GM21737 (cell line): ENCODE data around the gene COL17A1.

ENCODE experiments used
- ATAC-seq: cut with Tn5 transposase; IDR thresholded peaks from one replicate; pipeline ENCODE4 v1.9.1; 2021; ENCODE audit warnings: mild to moderate bottlenecking, moderate library complexity; ENCODE audit not compliant: unreplicated experiment

The COL17A1 gene

DNA sequence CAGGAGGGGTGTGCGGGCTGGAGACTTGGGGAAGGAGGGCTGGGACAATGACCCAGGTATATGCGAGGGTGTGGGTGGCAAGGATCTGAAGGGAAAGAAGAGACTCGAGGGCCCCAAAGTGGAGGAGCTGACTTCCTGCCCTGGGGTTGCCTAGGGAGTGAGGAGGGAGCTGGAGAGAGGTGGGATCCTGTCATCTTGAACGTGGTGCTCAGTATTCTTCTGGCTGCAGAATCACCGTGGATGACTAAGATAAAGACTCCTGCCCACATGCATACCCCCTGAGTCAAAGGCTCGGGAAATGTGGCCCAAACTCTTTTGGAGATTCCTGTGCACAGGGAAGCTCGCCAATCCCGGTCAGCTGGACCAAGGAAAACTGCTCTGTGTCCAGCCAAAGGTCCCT lies 31.2 kb downstream of the COL17A1 start:
- ATAC-seq, result no peak

DNA sequence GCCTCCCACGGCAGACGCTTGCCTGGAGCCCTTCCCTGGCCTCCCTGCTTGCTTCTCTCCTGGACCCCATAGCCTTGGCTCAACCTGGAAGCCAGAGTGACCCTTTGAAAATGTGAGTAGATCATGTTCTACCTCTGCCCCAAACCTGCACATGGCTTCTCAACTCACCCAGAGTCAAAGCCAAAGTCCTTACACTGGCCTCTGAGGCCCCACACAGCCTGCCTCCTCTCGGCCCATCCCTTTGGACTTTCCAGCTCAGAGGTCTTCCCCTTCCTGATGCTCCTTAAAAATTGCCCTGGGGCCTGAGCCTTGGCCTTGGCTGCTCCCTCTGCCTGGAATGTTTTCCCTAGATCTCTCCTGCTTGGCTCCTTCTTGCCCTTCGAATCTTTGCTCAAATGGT lies 32.5 kb downstream of the COL17A1 start:
- ATAC-seq, result no peak

DNA sequence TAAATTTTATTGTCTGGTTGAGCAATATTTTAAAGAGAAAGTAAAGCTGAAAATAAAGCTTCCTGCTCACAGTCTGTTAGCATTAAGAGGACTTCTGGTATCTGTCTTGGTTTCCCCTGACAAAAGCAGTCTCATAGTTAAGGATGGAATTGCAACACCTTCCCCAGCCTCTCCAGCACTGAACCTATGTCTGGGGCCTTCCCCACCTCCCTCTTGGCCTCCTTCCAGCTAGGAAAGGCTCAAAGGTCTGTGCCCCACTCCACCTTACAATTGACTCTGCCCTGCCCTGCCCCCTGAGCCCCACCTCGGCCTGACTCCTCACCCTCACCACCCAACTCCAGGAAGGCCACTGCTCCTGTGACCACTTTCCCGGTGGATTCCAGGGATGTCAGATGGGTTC lies 33.2 kb downstream of the COL17A1 start:
- ATAC-seq, result no peak

DNA sequence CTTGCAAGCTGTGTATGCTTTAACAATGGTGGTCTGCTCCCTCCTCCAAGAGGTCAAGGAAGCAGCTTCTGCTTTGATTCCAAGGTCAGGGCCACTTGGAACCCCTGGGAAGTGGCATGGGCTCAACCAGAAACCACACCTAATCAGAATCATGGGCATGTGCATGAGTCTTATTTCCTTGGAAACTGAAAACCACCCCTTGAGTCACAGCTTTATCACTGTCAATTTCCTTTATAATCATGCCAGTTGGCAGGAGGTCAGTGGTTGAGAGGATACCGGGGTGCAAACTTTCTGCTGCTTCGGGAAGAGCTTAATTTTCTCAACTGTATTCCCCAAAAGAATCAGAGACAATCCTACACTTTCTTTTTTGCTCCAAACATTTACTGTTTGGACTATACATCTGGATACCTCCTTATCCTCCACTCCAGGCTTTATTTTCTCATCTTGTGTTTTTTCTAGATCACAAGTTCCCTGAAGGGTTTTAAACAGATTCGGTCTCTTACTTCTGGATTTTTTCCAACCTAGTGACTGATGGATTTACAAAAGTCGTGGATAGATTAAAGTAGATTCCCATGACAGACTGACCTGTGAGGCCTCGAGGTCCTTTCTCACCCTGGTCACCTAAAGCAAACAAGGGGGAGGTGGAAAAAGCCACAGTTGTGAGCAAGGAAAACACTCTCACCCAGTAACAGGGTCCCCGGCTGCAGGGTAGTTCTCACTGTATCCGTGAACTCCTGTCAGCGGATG lies 36.0 kb downstream of the COL17A1 start:
- ATAC-seq, result no peak

DNA sequence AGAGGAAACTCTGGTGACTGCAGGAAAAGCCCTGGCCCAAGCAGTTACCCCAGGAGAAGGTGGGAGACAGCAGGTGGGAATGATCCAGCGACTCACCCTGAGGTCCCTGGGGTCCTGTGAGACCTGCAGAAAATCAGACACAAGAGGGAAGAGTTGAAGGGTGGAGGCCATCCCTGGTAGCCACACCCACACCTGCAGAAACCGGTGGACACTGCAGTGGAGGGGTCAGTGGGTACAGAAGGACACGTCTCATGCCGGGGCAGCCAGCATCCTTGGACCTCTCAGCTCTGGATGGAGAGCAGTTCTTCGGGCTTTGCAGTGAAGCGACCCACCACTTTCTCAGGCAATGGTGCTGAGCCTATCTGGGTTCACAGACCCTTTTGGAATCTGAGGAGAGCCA lies 39.0 kb downstream of the COL17A1 start:
- ATAC-seq, result no peak

DNA sequence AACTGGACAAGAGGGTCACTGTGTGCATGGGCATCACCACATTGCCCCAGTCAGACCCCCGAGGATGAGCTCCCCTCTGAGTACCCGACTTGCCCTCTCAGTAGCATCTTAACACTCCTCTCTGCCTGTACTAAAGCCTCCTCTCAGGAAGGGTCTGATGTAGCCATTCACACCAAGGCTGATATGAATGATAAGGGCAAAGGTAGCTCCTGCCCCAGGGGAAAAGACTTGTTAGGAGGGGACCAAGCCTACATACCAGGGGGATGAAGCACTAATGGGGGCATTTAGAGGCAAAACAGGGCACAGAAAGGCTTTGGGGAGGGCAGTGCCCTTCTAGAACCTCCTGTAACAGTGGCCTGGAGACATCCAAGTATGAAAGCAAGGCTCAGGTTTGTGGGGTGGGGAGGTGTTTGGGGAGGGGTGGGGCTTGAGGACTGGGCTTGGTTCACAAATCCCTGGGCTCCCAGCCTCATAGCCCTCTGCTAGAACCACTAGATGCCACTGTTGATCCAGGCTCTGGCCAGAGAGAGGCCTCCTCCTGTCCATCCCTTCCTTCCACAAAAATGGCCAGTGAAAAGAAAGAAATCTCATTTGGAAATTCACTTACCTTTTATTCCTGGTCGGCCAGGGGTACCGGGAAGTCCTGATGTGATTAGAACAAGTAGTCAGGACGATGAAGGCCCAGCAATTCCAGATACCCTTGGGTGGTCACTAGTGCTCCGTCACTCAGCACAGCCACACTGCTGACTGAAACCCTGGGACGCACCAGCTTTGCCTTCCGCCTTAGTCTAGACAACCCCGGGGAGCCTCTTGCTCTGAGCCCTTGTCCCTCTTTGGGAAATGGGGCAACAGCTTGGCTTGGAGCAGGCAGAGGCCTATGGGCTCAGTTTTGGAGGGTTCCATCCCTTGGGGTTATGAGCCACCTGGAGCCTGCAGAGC lies 40.3 kb downstream of the COL17A1 start:
- ATAC-seq, result no peak

DNA sequence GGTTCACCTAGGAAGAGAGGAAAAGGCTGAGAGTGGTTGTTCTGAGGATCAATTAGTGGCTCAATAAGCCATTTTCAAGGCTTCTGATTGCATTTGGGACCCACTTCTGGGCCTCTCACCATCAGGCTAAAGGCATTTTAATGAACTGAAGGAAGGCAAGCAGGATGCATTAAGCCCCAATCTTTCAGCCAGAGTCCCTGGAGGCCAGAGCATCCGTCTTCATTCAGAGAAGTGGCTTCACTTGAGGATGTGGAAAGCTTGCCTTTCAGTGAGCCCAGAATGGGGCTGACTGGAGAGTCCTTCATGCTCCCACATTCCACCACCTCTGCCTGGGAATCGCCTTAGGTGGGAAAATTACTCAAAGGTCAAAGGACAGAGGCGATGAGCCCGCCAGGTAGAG lies 41.8 kb downstream of the COL17A1 start:
- ATAC-seq, result no peak

DNA sequence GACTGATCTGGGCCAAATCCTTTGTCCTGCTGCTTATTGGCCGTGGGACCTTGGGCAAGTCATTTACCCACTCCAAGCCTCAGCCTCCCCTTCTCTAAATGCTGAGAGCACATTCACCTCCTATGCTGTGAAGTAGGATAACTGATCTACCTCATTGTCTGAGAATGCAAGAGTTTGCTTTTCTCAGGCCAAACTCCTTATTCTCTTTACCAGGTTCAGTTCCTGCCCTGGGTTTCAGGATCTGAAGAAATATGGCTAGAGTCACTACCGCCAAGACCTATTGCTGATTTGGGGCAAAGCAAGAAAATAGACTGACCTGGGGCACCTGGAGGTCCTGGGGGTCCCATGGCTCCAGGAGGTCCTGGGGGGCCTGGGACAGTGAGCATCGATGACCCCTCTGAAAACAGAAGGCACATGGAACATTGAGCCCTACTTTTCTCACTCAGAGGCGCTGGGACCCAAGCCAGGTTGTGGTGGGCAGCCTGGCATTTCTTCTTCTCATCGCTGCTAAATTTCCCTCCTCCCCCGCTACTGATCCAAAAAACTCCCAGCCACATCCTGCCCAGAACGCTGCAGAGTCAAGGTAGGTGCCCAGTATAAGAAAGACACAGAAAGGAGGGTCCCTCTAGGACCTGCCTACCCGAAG lies 42.4 kb downstream of the COL17A1 start:
- ATAC-seq, result no peak

DNA sequence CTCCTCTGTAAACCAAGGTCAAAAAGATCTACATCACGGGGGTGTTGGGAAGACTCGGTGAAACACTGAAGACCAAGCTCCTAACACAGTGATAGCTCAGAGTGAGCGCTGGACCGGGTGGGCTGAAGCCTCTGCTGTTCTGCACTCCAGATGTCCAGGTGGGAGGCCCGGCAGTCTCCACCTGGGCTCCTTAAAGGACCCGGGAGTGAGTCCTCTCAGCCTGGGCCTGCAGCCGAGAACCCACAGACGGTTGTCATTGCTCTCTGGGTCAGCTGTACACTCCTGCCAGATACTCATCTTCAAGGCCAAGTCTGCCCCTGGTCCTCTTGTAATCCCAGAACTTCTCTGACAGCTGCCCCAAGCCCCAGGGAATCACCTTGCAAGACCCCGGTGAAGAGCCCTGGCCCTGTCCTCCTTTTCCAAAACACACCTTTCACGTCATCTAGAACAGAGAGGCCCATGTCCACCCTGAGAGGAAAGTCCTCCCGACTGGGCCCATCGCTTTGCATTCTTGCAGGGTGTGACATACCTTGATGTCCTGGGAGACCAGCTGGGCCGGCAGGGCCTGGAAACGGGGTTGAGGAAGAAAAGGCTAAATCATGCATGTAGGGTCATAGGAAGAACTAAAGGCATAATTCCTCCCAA lies 43.7 kb downstream of the COL17A1 start:
- ATAC-seq, result no peak

DNA sequence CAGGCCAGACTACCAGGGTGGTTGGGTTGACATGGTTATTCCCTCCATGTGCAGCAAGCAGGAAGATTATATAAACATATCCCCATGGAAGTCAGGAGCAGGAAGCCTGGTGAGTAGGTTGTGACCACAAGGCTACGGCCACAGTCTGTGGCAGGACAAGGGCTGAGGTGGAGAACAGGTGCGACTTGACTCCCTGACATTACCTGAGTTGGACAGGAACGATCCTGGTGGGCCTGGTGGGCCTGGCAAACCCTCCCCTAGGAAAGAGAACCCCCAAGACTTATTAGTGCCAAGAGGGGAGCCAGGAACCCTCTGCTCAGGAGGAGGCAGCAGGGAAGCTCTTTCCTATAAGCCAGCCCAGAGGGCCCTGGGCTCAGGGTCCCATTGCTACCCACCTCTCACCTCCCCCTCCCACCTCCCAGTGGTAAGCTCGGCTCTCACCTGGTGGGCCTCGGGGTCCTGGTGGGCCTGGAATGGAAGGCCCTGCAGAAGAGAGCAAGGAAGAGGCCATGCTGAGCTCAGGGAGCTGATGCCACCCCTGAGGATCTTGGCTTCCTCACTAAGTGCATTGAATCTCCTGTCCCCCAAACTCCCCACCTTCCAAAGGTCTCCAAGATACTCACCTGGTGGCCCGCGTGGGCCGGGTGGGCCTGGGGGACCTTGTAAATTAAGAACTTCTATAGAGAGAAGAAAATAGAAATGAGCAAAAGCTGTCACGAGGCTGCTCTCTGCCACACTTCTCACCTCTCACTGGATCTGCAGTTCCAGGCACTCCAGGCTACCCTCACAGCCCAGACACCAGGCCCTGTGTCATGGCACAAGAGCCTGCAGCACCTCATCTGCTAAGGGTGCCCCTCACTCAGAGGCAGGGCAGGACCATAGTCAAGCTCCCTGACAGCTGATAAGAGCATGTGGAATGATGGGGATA lies 44.6 kb downstream of the COL17A1 start:
- no peak for ATAC-seq

DNA sequence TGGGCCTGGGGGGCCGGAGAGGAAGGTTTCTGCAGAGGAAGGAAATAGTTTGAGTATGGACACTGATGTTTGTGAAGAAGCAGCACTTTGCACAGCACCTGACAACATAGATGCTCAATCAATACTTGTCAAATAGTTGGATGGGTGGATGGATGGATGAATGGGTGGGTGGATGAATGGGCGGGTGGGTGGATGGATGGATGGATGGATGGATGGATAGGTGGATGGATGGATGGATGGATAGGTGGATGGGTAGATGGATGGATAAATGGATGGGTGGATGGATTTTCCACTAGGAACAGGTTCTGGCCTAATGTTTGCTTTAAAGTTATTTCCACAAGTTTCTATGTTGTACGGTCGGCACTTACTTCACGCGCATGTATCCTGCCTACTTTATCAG lies 45.3 kb downstream of the COL17A1 start:
- ATAC-seq, result no peak

DNA sequence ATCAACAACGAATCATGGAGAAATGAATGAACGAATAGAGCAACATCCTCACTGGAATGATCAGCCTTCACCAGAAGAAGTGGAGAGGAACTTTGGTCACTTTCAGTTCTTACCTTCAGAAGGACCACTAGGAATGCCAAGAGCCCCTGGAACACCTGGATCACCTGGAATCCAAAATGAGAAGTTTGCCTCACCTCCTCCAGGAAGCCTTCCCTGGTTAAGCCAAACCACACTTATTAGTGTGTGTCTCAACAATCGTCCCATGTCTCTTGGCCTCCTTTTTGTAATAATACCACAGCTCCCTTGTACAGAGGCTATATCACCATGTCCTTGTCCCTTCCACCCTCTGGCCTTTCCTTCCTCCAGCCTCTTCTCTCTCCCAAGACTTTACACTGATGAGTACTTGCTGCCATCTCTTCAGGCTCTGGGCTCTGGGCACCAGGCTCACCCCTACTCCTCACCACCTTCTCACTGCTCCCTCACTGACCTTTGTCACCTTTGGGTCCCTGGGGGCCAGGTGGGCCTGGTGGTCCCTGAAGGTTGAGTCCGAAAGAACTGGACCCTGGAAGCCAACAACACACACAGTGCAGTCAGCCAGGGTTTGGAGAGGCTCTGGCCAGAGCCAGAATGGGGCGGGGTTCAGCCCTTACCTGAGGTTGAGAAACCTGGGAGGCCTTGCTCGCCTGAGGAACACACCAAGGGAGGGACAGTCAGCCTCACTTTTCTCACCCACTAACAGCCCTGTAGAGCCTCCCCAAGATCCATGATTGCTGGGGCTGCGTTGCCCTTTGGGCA lies 46.5 kb downstream of the COL17A1 start:
- ATAC-seq, result no peak

DNA sequence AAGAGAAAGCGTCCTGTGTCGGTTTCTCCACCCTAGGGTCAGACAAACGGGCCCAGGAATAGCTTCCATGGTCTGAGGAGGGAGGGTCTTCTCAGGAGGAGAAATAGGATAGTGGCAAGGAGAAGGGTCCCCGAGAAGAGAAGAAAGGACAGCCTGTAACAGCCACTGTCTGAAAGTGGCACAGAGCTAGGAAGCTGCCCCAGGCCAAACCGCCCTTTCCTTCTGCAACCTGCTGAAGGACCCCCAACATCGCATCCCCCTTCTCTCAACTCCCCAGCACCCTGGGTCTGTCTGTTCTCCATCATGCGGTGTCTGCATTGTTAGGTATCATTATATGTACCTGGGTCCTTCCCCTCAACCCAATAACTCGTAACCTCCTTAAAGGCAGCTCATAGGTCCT lies 47.1 kb downstream of the COL17A1 start:
- ATAC-seq, result no peak

DNA sequence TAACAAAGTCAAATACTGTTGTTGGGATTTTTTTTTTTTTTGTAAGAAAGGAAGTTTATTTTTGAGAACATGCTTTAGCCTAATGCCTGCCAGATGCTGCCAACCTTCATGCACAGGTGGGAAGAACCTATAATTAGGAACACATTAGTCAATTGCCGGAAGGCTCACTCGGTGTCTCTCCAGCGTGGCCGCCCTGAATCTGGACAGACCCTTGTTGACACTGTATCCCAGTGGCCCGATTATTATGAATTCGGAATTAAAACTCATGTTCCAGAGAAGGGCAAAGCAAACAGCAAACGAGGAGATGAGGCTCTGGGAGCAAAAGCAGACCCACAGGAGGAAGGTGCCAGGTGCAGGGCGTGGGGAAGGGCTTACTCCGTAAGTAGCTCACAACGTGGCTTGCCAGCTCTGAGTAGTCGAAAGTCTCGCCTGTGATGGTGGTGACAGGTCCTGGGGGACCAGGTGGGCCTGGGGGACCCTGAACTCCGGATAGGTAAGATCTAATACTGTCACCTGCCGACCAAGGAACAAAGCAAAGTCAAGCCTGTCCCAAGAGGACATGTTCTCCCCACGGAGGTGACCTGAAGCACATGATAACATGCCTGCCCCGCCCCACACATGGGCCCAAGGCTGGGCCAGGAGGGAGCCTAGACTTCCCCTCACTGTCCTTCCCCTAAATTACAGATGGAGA lies 48.3 kb downstream of the COL17A1 start:
- no peak for ATAC-seq

DNA sequence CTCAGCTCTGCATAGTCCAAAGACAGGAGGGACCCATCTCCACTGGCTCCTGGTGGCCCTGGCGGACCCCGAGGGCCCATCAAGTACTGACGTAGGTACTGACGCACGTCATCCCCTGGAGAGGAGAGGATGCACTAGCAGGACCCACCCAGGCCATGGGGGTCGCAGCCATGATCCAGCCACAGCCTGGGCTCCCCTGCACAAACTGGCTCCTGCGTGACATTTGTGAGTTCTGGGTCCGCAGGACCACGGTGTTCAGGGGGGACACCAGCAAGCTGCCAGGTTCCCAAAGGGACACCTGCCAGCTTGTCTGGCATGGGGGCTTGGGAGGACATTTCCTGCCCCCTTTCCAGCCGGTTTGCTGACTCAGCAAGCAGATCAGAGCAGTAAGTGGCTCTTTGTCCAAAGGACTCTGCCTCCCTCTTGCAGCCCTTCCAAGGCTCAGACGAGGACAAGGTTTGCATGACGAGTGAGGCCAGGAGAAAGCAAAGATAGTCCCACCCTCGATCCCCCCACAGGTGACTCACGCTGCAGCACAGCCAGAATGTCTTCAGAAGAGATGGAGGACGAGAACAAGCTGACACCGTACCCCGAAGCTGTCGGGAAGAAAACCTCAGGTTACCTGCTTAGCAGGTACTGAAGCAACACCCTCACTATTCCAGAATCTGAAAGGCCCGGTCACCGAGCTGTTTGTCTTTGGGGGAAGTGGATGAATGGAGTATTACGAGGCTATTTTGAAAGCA lies 49.0 kb downstream of the COL17A1 start:
- no peak for ATAC-seq

DNA sequence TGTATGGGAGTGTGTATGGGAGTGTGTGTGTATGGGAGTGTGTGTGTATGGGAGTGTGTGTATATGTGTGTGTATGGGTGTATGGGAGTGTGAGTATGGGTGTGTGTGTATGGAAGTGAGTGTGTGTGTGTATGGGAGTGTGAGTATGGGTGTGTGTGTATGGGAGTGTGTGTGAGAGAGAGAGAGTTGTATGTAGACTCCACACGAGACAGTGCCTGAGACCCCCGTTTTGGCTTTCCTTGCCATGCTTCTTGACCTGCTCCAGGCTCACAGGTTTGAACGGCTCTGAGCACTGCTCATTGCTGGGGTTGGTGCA lies 49.7 kb downstream of the COL17A1 start:
- ATAC-seq, result no peak

DNA sequence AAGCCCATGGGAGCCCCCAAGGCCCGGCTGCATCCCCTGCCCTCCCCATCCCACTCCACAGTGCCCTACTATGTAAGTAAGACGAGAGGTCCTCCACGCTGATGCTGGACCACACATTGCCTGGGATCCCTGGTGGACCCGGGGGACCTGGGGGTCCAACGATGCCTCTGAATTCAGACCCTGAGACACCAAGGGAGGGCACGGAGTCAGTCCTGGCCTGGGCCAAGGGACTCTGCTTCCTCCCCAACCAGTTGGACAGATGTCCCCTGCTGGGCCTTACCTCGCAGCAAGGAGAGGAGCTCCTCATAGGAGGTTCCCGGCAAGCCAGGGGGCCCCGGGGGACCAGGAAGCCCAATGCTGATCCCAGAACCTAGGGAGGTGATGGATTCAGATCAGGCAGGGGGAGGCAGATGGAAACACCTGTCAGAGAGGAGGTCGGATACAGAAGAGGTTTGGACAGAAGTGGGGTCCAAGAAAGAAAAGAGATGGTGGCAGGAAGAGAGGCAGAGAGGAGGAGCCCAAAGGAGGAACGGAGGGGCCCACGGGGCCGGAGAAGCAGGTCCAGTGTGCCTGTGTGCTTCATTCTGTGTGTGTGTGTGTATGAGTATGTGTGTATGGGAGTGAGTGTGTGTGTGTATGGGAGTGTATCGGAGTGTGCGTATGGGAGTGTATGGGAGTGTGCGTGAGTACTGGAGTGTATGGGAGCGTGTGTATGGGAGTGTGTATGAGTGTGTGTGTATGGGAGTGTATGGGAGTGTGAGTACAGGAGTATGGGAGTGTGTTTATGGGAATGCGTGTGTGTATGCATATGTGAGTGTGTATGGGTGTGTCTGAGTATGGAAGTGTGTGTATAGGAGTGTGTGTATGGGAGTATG lies 50.2 kb downstream of the COL17A1 start:
- ATAC-seq, result no peak
